GM18507 (cell line): ENCODE measurements around the gene LRRTM3.

ENCODE experiments used
- DNase-seq: peaks from one replicate; pipeline ENCODE4 v3.0.0; 2011; ENCODE audit warnings: low read depth; ENCODE audit not compliant: insufficient read length; ENCODE audit errors: extremely low spot score
- FAIRE-seq: peaks from 2 replicates; lab custom pipeline; 2011; peaks lifted over from hg19 to GRCh38; lab: Jason Lieb, UNC

The LRRTM3 gene

DNA sequence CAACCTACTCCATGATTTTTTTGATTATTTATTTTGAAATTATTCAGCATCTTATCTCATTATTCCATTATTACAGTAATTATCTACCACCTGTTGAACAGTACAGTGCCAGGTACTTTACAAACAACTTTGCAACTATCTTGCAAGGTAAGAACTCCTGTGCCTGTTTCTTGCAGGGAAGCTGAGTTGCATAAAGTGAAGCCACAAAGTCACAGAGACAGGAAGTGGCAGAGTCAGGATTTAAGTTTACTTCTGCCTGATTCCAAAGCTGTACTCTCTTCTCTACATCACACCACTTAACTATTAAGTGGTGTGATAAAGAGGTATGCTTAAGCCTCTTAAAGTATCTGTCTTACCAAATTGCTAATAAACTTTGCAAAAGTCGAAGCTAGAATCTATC is 80.1 kb downstream of the LRRTM3 start:
- DNase-seq (no peak), FAIRE-seq (no peak)

- DNase-seq (no peak), FAIRE-seq (no peak)
These were observed 85.6 kb downstream of the LRRTM3 start for GRCh38 chr10:67011480-67011879.

DNA sequence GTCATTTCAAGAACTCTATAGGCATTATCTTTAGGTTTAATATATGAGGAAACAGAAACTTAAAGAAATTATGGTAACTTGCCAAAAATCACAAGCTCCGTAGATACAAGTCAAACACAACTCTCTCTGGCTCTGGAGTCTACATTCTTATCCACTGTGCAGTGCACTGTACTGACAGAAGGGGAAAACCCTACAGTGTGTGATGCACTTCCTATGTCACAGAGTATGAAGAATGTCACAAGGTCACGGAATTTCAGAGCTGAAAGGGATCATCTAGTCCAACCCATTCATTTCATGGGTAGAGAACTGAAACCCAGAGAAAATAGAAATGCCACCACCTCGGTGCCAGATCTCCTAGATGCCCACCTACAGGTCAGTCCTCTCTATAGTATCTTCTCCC is 86.1 kb downstream of the LRRTM3 start:
- no peak for DNase-seq
- no peak for FAIRE-seq

DNA sequence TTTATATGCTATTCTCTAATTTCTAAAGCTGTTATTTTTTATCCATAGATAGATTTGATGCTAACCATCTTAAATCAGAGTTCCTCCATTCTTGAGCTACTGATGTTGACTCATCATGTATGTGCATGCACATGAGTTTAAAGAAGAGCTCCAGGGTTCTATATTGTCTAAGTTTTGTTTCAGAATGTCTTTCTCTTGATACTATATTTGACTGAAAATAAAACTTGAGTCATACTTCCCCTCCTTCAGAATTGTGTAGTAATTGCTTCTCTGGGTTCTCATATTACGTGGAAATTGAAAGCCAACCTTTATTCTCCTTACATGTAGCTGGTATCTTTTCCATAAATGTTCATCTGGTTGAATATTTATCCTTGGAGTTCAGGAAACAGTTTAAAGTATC is 89.4 kb downstream of the LRRTM3 start:
- FAIRE-seq, result no peak
- no peak for DNase-seq

GRCh38 chr10:67017218-67017617 is 91.4 kb downstream of the LRRTM3 start:
- FAIRE-seq (no peak), DNase-seq (no peak)

GRCh38 chr10:67022099-67022498 is 96.3 kb downstream of the LRRTM3 start:
- FAIRE-seq, result no peak
- no peak for DNase-seq

DNA sequence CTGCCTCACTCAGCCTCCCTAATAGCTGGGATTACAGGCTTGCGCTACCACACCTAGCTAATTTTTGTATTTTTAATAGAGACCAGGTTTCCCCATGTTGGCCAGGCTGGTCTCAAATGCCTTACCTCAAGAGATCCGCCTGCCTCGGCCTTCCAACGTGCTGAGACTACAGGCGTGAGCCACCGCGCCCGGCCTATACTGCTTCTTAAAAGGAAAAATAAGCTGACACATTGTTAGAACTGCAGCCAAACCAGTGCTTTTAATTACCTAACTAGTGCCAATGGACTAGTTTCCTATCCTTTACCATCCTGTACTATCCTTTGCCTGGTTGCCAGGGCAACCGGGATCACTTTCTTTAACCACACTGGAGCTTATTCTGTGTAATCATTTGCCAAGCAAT is 108.0 kb downstream of the LRRTM3 start:
- DNase-seq (no peak), FAIRE-seq (no peak)

DNA sequence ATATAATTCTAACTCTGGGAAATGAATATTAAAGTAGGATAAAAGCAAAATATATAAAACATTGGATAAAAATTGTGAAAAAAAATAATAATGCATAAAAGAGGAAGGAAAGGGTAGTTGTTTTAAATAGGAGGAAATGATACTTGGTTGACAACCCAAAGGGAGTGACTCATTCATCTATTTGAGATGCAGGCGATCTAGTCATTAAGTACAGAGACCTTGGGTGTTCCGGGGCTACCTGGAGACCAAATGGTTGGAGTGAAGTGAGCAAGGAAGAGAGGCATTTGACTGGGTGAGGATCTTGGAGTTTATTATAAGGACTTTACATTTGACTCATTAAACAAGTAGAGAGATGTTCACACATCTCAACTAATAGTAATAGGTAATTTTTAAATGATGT is 111.0 kb downstream of the LRRTM3 start:
- FAIRE-seq (no peak), DNase-seq (no peak)

DNA sequence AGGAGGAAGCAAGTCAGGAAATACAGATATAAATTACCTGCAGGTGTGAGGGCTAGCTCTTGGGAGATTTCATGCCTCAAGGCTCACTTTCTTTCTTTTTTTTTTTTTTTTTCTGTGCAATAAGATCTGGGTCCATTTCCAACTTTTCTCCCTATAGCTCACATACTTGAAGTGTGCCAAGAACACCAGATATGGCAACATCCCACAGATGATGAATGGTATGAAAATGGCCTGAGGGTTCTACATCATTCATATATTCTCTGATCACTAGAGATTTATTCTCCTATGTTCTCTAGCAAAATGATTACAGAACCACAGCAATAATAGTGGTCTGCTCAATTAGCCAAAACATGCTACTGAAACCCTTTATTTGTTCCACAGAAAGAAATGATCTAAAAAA is 117.2 kb downstream of the LRRTM3 start:
- DNase-seq (no peak), FAIRE-seq (no peak)

GRCh38 chr10:67045404-67045803 is 119.6 kb downstream of the LRRTM3 start:
- DNase-seq (no peak), FAIRE-seq (no peak)

DNA sequence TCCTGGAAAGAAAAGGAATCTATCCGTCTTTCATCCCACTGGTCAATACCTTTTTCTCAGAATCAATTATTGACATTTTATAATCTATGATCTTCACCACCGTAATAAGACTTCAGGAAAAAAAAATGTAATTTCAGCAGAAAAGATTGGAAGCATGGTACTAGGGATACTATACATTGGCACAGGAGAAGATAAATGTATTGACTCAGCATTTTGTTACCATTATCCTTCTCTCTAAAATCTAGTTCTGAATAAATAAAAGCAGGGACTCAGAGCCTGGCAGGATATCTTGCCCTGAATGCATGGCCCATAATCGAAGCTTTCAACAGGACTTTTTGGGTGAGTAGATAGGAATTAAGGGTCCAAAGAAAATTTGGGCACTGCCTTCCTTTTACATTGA is 120.7 kb downstream of the LRRTM3 start:
- DNase-seq (no peak), FAIRE-seq (no peak)

- no peak for DNase-seq
- no peak for FAIRE-seq
These were observed 124.2 kb downstream of the LRRTM3 start for GRCh38 chr10:67049988-67050387.

- FAIRE-seq (no peak), DNase-seq (no peak)
These were observed 124.6 kb downstream of the LRRTM3 start for GRCh38 chr10:67050415-67050814.

DNA sequence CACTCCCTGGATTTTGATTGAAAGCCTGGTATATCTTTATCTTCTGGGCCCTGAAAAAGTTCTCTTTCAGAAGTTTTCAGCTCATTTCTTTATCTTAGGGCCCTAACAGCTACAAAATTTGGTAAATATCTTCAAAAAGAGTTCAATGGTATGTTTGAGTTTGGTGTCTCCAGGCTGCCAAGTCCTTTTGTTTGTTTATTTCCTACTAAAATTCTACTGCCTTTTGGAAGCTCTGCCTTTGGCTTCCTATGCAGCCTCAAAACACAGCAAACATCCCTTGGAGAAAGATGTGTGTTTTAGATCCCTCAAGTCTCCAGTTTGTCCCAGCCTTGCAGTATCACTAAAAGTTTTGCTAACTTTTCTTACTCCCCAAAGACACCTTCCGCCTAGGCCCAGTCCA is 146.8 kb downstream of the LRRTM3 start:
- DNase-seq (no peak), FAIRE-seq (no peak)

- FAIRE-seq, result no peak
- DNase-seq, result no peak
These were observed 149.7 kb downstream of the LRRTM3 start for GRCh38 chr10:67075491-67075971.

DNA sequence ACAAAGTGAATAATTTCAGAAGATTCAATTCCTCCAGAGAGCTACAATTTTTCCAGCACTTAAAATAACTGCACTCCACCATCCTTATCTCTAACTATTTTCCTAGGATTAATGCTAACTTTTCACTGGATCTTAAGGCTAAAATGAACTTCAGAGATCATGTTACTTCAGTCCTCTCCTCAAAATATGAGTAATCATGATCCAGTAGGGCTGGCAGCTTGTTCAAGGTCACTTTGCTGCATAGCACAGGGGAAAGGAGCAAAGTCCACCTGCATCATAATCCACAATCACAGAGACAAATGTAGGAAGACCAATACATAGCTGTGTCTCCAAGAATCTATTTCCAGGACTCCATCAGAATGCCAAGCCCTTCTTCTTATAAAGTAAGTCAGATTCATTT is 150.3 kb downstream of the LRRTM3 start:
- DNase-seq, result no peak
- no peak for FAIRE-seq

DNA sequence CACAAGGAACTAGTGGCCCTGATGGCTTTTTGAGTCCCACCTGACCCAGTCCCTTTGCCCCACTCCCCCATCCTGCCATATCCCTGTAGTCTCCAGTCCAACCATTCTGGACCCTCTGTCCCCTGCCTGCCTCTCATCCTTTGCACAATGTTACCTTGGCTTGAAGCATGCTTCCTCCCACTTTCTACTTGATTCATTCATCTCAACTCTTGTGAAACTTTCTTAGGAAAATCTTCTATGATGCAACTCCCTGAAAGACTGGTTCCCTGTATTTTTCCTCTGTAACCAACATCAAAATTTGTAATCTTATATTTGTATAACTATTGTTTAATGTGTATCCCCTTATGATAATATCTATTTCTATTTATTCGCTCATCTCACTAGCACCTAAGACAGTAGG is 151.5 kb downstream of the LRRTM3 start:
- DNase-seq (no peak), FAIRE-seq (no peak)

DNA sequence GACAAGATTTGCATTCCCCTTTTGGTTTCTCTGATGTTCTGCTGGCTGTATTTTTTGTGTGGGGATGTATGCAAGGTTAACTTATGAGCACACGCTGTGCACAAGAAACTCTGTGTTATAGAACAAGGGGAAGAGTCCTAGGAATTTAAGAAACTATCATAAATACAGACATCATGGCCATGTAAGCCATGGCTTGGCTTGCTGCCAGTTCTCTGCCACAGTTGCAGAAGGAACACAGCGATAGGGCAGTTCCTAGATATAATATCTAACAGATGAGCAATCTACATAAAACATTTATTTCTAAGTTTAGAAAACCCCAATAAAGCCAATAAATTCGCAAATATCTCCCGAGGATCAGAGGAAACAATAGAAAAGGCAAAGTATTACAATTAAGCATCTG is 153.3 kb downstream of the LRRTM3 start:
- FAIRE-seq, result no peak

DNA sequence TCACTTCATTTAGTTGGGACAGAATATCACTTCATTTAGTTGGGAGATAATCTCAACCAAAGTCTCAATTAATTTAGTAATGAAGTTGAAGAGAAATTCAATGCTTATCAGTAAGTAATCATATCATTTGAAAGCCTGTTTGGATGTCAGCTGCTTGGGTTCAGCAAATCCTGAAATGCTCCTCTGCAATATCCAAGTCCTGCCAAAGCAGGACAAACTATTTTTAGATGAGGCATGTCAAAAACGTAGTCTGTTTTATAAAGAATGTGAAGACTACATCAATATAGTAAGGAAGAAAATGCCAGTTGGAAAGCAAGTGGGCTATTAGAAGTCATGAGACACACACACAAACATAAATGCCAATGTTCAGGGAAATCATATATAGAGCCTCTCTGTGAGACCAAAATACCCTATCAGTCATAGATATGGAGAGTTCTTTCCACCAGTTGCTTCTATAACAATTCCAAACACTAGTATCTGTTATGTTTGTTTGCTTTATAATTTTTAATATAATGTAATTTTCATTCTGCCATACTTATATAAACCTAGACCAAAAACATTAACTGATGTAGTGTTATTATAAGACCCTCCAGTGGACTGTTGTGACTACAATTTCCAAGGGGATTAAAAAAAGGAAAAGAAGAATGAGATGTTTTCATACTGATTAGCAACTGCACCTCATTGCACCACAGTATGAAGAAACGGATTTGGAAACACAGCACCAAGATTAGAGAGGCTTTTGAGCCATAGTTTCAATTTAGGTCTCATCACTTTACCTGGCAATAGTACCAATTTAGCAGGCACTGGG is 160.7 kb downstream of the LRRTM3 start:
- DNase-seq (no peak), FAIRE-seq (no peak)

More for the DNA sequence above, 153.3 kb downstream of the LRRTM3 start:
- DNase-seq, result no peak

- FAIRE-seq, result no peak
- DNase-seq, result no peak
These were observed 161.2 kb downstream of the LRRTM3 start for GRCh38 chr10:67087135-67087425.

DNA sequence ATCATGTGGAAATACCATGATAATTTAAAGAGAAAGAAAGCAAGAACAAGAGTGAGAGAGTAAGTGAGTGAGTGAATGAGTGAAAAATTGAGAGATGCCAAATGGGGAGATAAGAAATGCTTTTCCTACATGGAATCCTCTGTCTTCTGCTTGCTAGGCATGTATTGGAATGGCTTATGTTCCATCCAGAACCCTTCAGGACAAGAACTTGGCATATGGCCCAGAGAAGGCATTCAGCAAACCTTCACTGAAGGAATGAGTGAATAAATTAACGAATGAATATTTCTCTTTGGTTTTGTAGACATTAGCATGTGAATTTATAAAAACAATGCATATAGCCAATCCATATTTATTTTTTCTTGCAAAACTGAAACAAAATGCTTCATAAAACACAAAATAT is 162.2 kb downstream of the LRRTM3 start:
- DNase-seq (no peak), FAIRE-seq (no peak)

DNA sequence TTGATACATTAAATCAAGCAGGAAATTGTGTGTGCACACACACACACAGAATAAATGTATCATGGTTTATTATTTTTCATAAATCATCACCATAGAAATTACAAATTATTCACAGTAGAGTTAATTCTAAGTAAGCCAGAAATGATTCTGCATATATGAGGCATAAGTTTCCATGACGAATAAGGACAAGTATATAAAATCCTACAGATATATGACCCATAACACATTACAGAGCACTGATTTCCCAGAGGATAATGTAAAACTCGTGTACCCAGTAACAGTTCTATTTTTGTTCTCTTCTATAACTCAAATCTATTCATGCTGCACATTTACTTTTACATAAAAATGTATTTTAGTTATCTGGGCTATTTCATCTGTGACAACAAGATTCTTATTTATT is 169.7 kb downstream of the LRRTM3 start:
- DNase-seq, result no peak
- no peak for FAIRE-seq
